ENCODE results near the gene SCLT1. TPM values are rescaled to one million over a fixed set of nuclear protein-coding genes. Genes with fewer than 3 reads are reported as not detected.

SCLT1 gene
- polyA plus RNA-seq, 1 donor from 2014 or later = 12.8 TPM

DNA sequence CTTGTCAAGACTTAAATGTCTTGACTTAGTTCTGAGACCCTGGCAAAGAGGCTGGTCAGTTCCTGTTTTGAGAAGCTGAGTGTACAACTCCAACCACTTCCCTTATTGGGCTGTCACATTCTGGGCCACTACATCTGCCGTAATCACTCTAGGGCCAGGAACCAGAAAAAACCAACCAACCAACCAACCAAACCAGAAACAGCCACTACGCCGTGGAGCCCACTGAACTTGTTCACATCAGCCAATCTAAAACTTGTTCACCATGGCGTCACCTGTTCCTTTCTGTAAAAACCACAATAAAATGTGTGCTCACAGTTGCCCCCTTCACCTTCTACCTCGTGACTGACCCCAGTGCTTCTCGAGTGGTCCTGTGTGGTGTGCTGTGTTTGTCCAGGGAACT lies 176.5 kb downstream of the SCLT1 start:
- Histone ChIP-seq H3K9me3 (ENCODE audit: low read length) (no peaks in the 10 kb centered on the region), H4K20me1 (ENCODE audit: insufficient read depth) (no peaks in the 10 kb centered on the region), H2AFZ (ENCODE audit: low read depth, low read length) (no peak overlapping the region), H3K9me2 (ENCODE audit: insufficient read depth, low read length) (no peaks in the 10 kb centered on the region), H3K27ac (ENCODE audit: low read length) (no peak overlapping the region), H3K4me3 (ENCODE audit: low read length) (no peak overlapping the region), H3K36me3 (ENCODE audit: insufficient read depth, low read length) (no peaks in the 10 kb centered on the region), H3K4me2 (ENCODE audit: low read length) (no peak overlapping the region), H3K27me3 (ENCODE audit: insufficient read depth, low read depth, low read length) (no peaks in the 10 kb centered on the region), H3K9ac (ENCODE audit: low read length) (no peak overlapping the region), H3K79me2 (replicated peaks; ENCODE audit: insufficient read depth, low read length) (no peaks in the 10 kb centered on the region), H3F3A (ENCODE audit: insufficient read depth, low read length, poor library complexity, severe bottlenecking) (no peaks in the 10 kb centered on the region)
- TF ChIP-seq REST (IDR thresholded peaks at IDR 0.05; ENCODE audit: borderline replicate concordance) (no peak), EZH2 (IDR thresholded peaks at IDR 0.05; ENCODE audit: borderline replicate concordance, insufficient read depth, low read length, poor library complexity, severe bottlenecking) (no peak), SMC3 (conservative IDR thresholded peaks at IDR 0.05; ENCODE audit: poor library complexity) (no peak), MXI1 (conservative IDR thresholded peaks at IDR 0.05; ENCODE audit: poor library complexity, severe bottlenecking) (no peak), TAF1 (IDR thresholded peaks at IDR 0.05; ENCODE audit: low read depth) (no peak), RAD21 (conservative IDR thresholded peaks at IDR 0.05) (no peak), EP300 (conservative IDR thresholded peaks at IDR 0.05; ENCODE audit: poor library complexity, severe bottlenecking) (no peak), POLR2AphosphoS5 (IDR thresholded peaks at IDR 0.05) (no peak)
- TF ChIP-seq, protein P1, sequence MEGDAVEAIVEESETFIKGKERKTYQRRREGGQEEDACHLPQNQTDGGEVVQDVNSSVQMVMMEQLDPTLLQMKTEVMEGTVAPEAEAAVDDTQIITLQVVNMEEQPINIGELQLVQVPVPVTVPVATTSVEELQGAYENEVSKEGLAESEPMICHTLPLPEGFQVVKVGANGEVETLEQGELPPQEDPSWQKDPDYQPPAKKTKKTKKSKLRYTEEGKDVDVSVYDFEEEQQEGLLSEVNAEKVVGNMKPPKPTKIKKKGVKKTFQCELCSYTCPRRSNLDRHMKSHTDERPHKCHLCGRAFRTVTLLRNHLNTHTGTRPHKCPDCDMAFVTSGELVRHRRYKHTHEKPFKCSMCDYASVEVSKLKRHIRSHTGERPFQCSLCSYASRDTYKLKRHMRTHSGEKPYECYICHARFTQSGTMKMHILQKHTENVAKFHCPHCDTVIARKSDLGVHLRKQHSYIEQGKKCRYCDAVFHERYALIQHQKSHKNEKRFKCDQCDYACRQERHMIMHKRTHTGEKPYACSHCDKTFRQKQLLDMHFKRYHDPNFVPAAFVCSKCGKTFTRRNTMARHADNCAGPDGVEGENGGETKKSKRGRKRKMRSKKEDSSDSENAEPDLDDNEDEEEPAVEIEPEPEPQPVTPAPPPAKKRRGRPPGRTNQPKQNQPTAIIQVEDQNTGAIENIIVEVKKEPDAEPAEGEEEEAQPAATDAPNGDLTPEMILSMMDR (IDR thresholded peaks at IDR 0.05; ENCODE audit: poor library complexity, severe bottlenecking) = no peak

- Histone ChIP-seq H3K9me3 (ENCODE audit: low read length) (no peaks in the 10 kb centered on the region), H3K27ac (ENCODE audit: low read length) (no peak overlapping the region), H3K4me2 (ENCODE audit: low read length) (no peak overlapping the region), H3F3A (ENCODE audit: insufficient read depth, low read length, poor library complexity, severe bottlenecking) (no peaks in the 10 kb centered on the region), H2AFZ (ENCODE audit: low read depth, low read length) (no peak overlapping the region), H4K20me1 (ENCODE audit: insufficient read depth) (no peaks in the 10 kb centered on the region), H3K36me3 (ENCODE audit: insufficient read depth, low read length) (no peaks in the 10 kb centered on the region), H3K4me3 (ENCODE audit: low read length) (no peak overlapping the region), H3K9ac (ENCODE audit: low read length) (no peak overlapping the region), H3K27me3 (ENCODE audit: insufficient read depth, low read depth, low read length) (no peaks in the 10 kb centered on the region), H3K9me2 (ENCODE audit: insufficient read depth, low read length) (no peaks in the 10 kb centered on the region), H3K79me2 (replicated peaks; ENCODE audit: insufficient read depth, low read length) (no peaks in the 10 kb centered on the region)
- TF ChIP-seq SMC3 (conservative IDR thresholded peaks at IDR 0.05; ENCODE audit: poor library complexity) (no peak), EZH2 (IDR thresholded peaks at IDR 0.05; ENCODE audit: borderline replicate concordance, insufficient read depth, low read length, poor library complexity, severe bottlenecking) (no peak), RAD21 (conservative IDR thresholded peaks at IDR 0.05) (no peak), REST (IDR thresholded peaks at IDR 0.05; ENCODE audit: borderline replicate concordance) (no peak), MXI1 (conservative IDR thresholded peaks at IDR 0.05; ENCODE audit: poor library complexity, severe bottlenecking) (no peak)
Measured at GRCh38 chr4:128915544-128915943, 177.8 kb downstream of the SCLT1 start.

Measured in neural cell (in vitro differentiated cells).